ENCODE data around the gene RALGAPA1.

- TF ChIP-seq CTCF (CRISPR knock-in tag; IDR thresholded peaks at IDR 0.05): no peak
- TF ChIP-seq, protein P1, sequence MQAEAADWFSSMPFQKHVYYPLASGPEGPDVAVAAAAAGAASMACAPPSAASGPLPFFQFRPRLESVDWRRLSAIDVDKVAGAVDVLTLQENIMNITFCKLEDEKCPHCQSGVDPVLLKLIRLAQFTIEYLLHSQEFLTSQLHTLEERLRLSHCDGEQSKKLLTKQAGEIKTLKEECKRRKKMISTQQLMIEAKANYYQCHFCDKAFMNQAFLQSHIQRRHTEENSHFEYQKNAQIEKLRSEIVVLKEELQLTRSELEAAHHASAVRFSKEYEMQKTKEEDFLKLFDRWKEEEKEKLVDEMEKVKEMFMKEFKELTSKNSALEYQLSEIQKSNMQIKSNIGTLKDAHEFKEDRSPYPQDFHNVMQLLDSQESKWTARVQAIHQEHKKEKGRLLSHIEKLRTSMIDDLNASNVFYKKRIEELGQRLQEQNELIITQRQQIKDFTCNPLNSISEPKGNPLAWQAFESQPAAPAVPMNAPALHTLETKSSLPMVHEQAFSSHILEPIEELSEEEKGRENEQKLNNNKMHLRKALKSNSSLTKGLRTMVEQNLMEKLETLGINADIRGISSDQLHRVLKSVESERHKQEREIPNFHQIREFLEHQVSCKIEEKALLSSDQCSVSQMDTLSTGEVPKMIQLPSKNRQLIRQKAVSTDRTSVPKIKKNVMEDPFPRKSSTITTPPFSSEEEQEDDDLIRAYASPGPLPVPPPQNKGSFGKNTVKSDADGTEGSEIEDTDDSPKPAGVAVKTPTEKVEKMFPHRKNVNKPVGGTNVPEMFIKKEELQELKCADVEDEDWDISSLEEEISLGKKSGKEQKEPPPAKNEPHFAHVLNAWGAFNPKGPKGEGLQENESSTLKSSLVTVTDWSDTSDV (CRISPR knock-in tag; IDR thresholded peaks at IDR 0.05): no peak
- TF ChIP-seq BCL3 (CRISPR knock-in tag; IDR thresholded peaks at IDR 0.05): no peak
- no peak for TF ChIP-seq CEBPB (IDR thresholded peaks at IDR 0.05; ENCODE audit: borderline replicate concordance, low read depth, low read length)
- no peak for TF ChIP-seq FOSL2 (CRISPR knock-in tag; IDR thresholded peaks at IDR 0.05)
- no peak for TF ChIP-seq POLR2A (IDR thresholded peaks at IDR 0.05; ENCODE audit: insufficient read depth in 1 of 2, low read depth in 2 of 2, low read length in 2 of 2)
- no peak for TF ChIP-seq MXI1 (IDR thresholded peaks at IDR 0.05; ENCODE audit: borderline replicate concordance, low read depth, low read length)
- no peak for TF ChIP-seq ASH2L (IDR thresholded peaks at IDR 0.05; ENCODE audit: insufficient read length, low read depth, low read length)
- no peak for TF ChIP-seq ZNF253 (CRISPR knock-in tag; IDR thresholded peaks at IDR 0.05; ENCODE audit: borderline replicate concordance)
These were observed 67.1 kb downstream of the RALGAPA1 start for GRCh38 chr14:35742032-35742371.
